Activated naive CD8-positive, alpha-beta T cell (primary cell): ENCODE data around the gene PCSK4.
"Not testable (repeated sequence)": the region's sequence is repeated elsewhere in the genome, so short reads cannot be mapped to it uniquely, and the experiment has no call there.

ENCODE experiments used
- H3K27ac Mint-ChIP-seq: one replicate; pipeline ENCODE4 v1.8.0; 2021; ENCODE audit warnings: mixed read lengths
- H3K27me3 Mint-ChIP-seq: one replicate; pipeline ENCODE4 v1.8.0; 2021; ENCODE audit warnings: mixed read lengths
- H3K36me3 Mint-ChIP-seq: one replicate; pipeline ENCODE4 v1.8.0; 2021; ENCODE audit warnings: mixed read lengths
- H3K4me1 Mint-ChIP-seq: one replicate; pipeline ENCODE4 v1.8.0; 2021; ENCODE audit warnings: low read depth, mixed read lengths
- H3K4me3 Mint-ChIP-seq: one replicate; pipeline ENCODE4 v1.8.0; 2021; ENCODE audit warnings: mild to moderate bottlenecking, mixed read lengths
- H3K9me3 Mint-ChIP-seq: one replicate; pipeline ENCODE4 v1.8.0; 2021; ENCODE audit warnings: low read depth, mixed read lengths

The PCSK4 gene

GRCh38 chr19:1490311-1491113 is at the start of gene PCSK4:
TSS of gene PCSK4 (minus strand) at chr19:1490350. CDS start at chr19:1490346, 4 bp downstream.
- Mint-ChIP-seq H3K9me3 (no peaks in the 10 kb centered on the region), H3K27ac (peak within 1 kb of the TSS; percentile 91), H3K4me3 (peak within 1 kb of the TSS; percentile 91), H3K36me3 (no peaks in the 10 kb centered on the region), H3K4me1 (peaks cover 12% of the 10 kb centered on the region), H3K27me3 (no peaks in the 10 kb centered on the region)

- H3K27me3 Mint-ChIP-seq, H3K4me3 Mint-ChIP-seq, H3K36me3 Mint-ChIP-seq, H3K9me3 Mint-ChIP-seq, H3K4me1 Mint-ChIP-seq, H3K27ac Mint-ChIP-seq: not testable (repeated sequence)
These were observed 49.6 kb upstream of the PCSK4 start for GRCh38 chr19:1539749-1540148.

GRCh38 chr19:1538978-1539377 is 48.8 kb upstream of the PCSK4 start:
- Mint-ChIP-seq H3K27me3 (peaks cover 8% of the 10 kb centered on the region), H3K4me1 (no peaks in the 10 kb centered on the region), H3K27ac (no peak overlapping the region), H3K4me3 (no peak overlapping the region), H3K9me3 (no peaks in the 10 kb centered on the region), H3K36me3 (no peaks in the 10 kb centered on the region)

- H3K9me3 Mint-ChIP-seq, H3K4me3 Mint-ChIP-seq, H3K27me3 Mint-ChIP-seq, H3K4me1 Mint-ChIP-seq, H3K36me3 Mint-ChIP-seq, H3K27ac Mint-ChIP-seq: not testable (repeated sequence)
These were observed 45.5 kb upstream of the PCSK4 start for GRCh38 chr19:1535699-1536098.

- H3K4me3 Mint-ChIP-seq = no peak overlapping the region
- no peaks in the 10 kb centered on the region for H3K9me3 Mint-ChIP-seq
- H3K27me3 Mint-ChIP-seq = peaks cover 3% of the 10 kb centered on the region
- no peaks in the 10 kb centered on the region for H3K4me1 Mint-ChIP-seq
- H3K36me3 Mint-ChIP-seq = no peaks in the 10 kb centered on the region
- H3K27ac Mint-ChIP-seq = no peak overlapping the region
These were observed 44.8 kb upstream of the PCSK4 start for GRCh38 chr19:1534972-1535371.

GRCh38 chr19:1533510-1534150 is 43.5 kb upstream of the PCSK4 start:
- Mint-ChIP-seq H3K27me3 (peaks cover 3% of the 10 kb centered on the region), H3K9me3 (no peaks in the 10 kb centered on the region), H3K36me3 (no peaks in the 10 kb centered on the region), H3K4me3 (no peak overlapping the region), H3K27ac (no peak overlapping the region), H3K4me1 (no peaks in the 10 kb centered on the region)

- H3K9me3 Mint-ChIP-seq = no peaks in the 10 kb centered on the region
- no peaks in the 10 kb centered on the region for H3K36me3 Mint-ChIP-seq
- no peak overlapping the region for H3K27ac Mint-ChIP-seq
- H3K4me1 Mint-ChIP-seq = no peaks in the 10 kb centered on the region
- H3K27me3 Mint-ChIP-seq = peaks cover 3% of the 10 kb centered on the region
- no peak overlapping the region for H3K4me3 Mint-ChIP-seq
These were observed 41.9 kb upstream of the PCSK4 start for GRCh38 chr19:1532003-1532402.

- H3K9me3 Mint-ChIP-seq = no peaks in the 10 kb centered on the region
- no peak overlapping the region for H3K4me3 Mint-ChIP-seq
- peaks cover 3% of the 10 kb centered on the region for H3K27me3 Mint-ChIP-seq
- H3K36me3 Mint-ChIP-seq = no peaks in the 10 kb centered on the region
- no peaks in the 10 kb centered on the region for H3K4me1 Mint-ChIP-seq
- no peak overlapping the region for H3K27ac Mint-ChIP-seq
These were observed 41.4 kb upstream of the PCSK4 start for GRCh38 chr19:1531587-1531986.

GRCh38 chr19:1530856-1531255 is 40.7 kb upstream of the PCSK4 start:
- H3K27me3 Mint-ChIP-seq, H3K4me3 Mint-ChIP-seq, H3K4me1 Mint-ChIP-seq, H3K36me3 Mint-ChIP-seq, H3K9me3 Mint-ChIP-seq, H3K27ac Mint-ChIP-seq: not testable (repeated sequence)

- H3K4me1 Mint-ChIP-seq = peaks cover 5% of the 10 kb centered on the region
- H3K36me3 Mint-ChIP-seq = no peaks in the 10 kb centered on the region
- no peaks in the 10 kb centered on the region for H3K9me3 Mint-ChIP-seq
- H3K27ac Mint-ChIP-seq = no peak overlapping the region
- peaks cover 12% of the 10 kb centered on the region for H3K27me3 Mint-ChIP-seq
- H3K4me3 Mint-ChIP-seq = no peak overlapping the region
These were observed 39.3 kb upstream of the PCSK4 start for GRCh38 chr19:1529430-1529816.

GRCh38 chr19:1528596-1529429 is 38.7 kb upstream of the PCSK4 start:
- peaks cover 13% of the 10 kb centered on the region for H3K27me3 Mint-ChIP-seq
- H3K27ac Mint-ChIP-seq = no peak overlapping the region
- H3K36me3 Mint-ChIP-seq = no peaks in the 10 kb centered on the region
- H3K4me3 Mint-ChIP-seq = no peak overlapping the region
- no peaks in the 10 kb centered on the region for H3K9me3 Mint-ChIP-seq
- peaks cover 6% of the 10 kb centered on the region for H3K4me1 Mint-ChIP-seq

GRCh38 chr19:1527650-1528309 is 37.6 kb upstream of the PCSK4 start:
- H3K36me3 Mint-ChIP-seq = no peaks in the 10 kb centered on the region

GRCh38 chr19:1526979-1527649 is 37.0 kb upstream of the PCSK4 start:
- no peaks in the 10 kb centered on the region for H3K9me3 Mint-ChIP-seq
- peaks cover 6% of the 10 kb centered on the region for H3K4me1 Mint-ChIP-seq
- H3K27ac Mint-ChIP-seq = no peak overlapping the region
- no peaks in the 10 kb centered on the region for H3K36me3 Mint-ChIP-seq
- no peak overlapping the region for H3K4me3 Mint-ChIP-seq
- H3K27me3 Mint-ChIP-seq = peaks cover 17% of the 10 kb centered on the region

More at GRCh38 chr19:1527650-1528309, 37.6 kb upstream of the PCSK4 start:
- Mint-ChIP-seq H3K4me3 (no peak overlapping the region), H3K4me1 (peaks cover 6% of the 10 kb centered on the region), H3K9me3 (no peaks in the 10 kb centered on the region), H3K27me3 (peaks cover 17% of the 10 kb centered on the region), H3K27ac (no peak overlapping the region)

GRCh38 chr19:1526066-1526778 is 36.1 kb upstream of the PCSK4 start:
- Mint-ChIP-seq H3K27ac (no peak overlapping the region), H3K4me1 (peaks cover 6% of the 10 kb centered on the region), H3K27me3 (peaks cover 16% of the 10 kb centered on the region), H3K4me3 (no peak overlapping the region), H3K9me3 (no peaks in the 10 kb centered on the region), H3K36me3 (no peaks in the 10 kb centered on the region)
